Activated naive CD4-positive, alpha-beta T cell treated with Interleukin-2 at 50 U/mL for 16 hours (primary cell): Measurements from ENCODE around the gene OXER1.
"Not testable (repeated sequence)": the region's sequence is repeated elsewhere in the genome, so short reads cannot be mapped to it uniquely, and the experiment has no call there.

Experiments
- DNase-seq: peaks from one replicate; pipeline ENCODE4 v3.0.0-alpha.2; 2020

The OXER1 gene

DNA sequence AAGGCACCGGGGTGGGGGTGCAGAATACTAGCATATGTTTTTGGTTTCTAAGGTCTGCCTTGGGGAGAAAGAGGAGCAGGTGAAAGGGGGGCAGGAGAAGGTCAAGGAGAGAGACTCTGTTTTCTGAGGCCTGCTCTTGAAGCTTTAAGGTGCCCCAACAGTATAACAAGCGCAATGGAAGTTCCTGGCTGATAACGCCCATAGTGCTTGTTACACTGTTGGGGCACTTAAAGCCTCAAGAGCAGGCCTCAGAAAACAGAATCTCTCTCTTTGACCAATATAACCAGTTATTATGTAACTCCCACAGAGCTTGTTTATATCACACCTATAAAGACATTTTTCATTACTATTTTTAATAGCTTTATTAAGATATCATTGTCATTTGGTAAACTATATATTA is 16.5 kb downstream of the OXER1 start:
- no peak for DNase-seq

DNA sequence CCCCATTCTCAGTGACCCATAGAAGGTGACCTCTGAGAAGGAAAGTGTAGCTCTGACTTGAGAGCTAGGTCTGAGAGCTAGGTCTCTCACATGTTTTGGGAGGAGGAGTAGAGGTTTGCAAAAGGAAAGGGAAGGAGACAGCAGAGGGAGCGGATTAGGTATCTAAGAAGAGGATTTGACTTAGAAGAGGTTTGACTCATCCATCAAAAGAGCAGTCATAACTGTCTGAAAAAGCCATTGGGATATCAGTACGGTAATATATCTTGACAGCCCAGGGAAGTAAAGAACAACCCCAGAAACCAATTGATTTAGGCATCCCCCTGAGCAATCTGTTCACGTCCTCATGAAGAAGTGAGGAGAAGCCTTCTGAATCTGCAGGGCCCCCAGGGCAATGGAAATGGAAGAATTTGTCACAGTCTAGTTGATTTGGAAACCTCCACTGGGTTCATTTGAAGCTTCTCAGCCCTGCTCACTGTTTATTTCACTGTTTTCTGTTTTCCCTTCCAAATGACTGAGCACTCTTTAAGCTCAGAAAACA is 19.3 kb downstream of the OXER1 start:
- DNase-seq = no peak

GRCh38 chr2:42743659-42743990 is 20.3 kb downstream of the OXER1 start:
- DNase-seq = no peak

- no peak for DNase-seq
Observed at GRCh38 chr2:42742740-42743658, 20.9 kb downstream of the OXER1 start.

GRCh38 chr2:42741140-42741539 is 22.8 kb downstream of the OXER1 start:
- no peak for DNase-seq

DNA sequence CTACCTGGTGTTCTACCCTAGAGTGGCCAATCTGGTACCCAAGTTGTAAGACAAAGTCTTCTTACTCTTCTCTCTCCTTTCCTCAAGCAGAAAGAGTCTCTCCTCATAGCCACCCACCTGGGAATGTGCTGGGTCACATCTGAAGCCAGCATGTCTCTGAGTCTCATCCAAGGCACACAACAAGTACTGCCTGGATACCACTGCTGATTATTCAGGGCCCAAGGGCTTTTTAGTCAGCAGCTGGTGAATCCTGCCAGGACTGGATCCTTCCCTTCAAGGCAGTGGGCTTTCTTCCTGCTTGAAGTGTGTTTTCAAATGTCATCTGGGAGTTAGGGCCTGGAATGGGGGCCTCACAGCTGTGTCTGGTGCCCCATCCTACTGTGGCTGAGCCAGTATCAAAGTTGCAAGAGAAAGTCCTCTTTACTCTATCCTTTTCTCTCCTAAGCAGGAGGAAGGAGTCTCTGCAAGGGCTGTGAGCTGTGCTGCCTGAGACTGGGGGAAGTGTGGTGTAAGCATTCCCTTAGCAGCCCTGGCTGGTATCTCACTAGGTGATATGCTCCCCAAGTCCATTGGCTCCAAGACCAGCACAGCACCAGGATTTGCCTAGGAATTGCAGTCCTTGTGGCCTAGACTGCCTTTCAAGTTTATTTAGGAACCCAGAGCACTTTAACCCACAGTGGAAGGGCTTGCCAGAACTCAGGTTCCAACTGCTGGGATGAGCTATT is 27.2 kb downstream of the OXER1 start:
- no peak for DNase-seq

DNA sequence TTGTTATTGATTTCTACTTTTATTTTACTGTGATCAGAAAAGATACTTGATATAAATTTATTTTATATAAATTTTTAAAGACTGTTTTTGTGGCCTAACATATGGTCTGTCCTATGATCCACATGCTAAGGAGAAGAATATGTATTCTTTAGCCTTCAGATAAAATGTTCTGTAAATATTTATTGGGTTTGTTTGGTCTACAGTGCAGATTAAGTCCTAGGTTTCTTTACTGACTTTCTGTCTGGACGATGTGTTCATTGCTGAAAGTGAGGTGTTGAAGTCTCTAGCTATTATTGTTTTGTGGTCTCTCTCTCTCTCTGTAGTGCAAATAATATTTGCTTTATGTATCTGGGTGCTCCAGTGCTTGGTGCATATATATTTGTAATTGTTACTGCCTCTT is 30.1 kb downstream of the OXER1 start:
- no peak for DNase-seq

GRCh38 chr2:42731316-42731715 is 32.6 kb downstream of the OXER1 start:
- not testable (repeated sequence) for DNase-seq

DNA sequence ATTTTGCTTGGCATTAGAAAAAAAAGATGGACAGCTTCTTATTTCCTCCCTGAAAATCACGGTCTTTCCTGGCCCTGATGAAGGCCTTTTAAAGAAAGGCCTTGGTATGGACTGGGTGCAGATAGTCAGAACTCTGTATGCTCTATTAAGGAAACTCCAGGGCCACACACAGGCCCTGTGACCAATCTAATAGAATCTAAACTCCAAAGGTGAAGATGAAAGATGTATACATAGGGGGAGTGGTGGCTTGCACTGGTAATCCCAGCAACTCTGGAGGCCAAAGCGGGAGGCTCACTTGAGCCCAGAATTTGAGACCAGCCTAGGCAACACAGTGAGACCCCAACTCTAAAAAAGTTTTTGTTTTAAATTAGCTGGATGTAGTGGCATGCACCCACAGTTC is 37.3 kb downstream of the OXER1 start:
- no peak for DNase-seq

DNA sequence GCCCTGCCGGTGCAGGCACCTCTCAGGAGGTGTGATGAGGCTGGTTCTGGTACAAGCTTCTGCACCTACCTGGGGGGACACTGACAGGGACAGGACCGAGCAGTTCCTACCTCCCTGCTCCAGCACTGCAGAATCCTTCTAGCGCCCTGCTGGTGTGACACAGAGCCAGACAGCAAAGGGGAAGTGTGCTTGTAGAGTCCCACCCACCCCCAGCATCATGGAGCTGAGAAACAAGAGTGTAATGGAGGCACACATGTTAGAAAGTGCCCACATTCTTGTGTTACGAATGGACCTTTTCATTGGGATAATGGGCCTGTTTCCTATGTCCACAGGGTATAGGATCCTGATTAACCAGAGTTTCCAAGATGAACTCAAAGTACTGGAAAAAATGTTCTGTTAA is 38.3 kb downstream of the OXER1 start:
- DNase-seq = no peak

GRCh38 chr2:42724886-42725285 is 39.0 kb downstream of the OXER1 start:
- no peak for DNase-seq

GRCh38 chr2:42723465-42723864 is 40.5 kb downstream of the OXER1 start:
- no peak for DNase-seq

GRCh38 chr2:42722320-42723190 is 41.4 kb downstream of the OXER1 start:
- no peak for DNase-seq

- no peak for DNase-seq
Observed at GRCh38 chr2:42721898-42722297, 42.0 kb downstream of the OXER1 start.

- no peak for DNase-seq
Observed at GRCh38 chr2:42714686-42715085, 49.2 kb downstream of the OXER1 start.

- DNase-seq = no peak
Observed at GRCh38 chr2:42713920-42714319, 50.0 kb downstream of the OXER1 start.

DNA sequence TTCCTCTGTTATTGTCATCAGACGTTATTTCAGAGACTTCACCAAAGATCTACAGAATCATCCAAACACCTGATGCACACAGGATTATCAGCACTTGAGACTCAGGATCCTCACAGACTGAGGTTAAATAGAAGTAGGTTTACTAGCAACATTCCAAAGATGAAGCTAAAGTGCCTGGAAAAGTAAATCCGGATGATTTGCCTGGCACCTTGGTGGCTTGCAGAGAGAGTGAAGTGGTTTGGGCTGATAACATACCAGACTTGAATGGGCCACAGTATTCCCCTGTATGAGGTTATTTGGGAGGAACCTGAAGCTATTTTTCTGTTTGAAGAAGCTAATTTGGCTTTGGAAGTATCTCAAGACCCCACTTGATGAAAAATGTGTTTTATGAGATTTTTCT is 51.0 kb downstream of the OXER1 start:
- DNase-seq = no peak
